Lung (tissue), 12 donors: ENCODE results near the gene FKRP. TPM values are rescaled to one million over a fixed set of nuclear protein-coding genes. Genes with fewer than 3 reads are reported as not detected.
"Not testable (repeated sequence)": the region's sequence is repeated elsewhere in the genome, so short reads cannot be mapped to it uniquely, and the experiment has no call there.

ENCODE experiments used
- ATAC-seq: fragments of 200-7000 bp; cut with Tn5 transposase; one replicate; pipeline ENCODE4 v1.9.1; 2020; ENCODE audit warnings: moderate number of reproducible peaks; ENCODE audit not compliant: insufficient read depth, low FRiP score
- DNase-seq, 3 donors: peaks; one replicate each; pipeline ENCODE4 v3.0.0-alpha.2; 2013 to 2017
- H3K27ac ChIP-seq, 2 donors: one replicate each; pipeline ENCODE4 v1.5.1; 2013; ENCODE audit warnings: mild to moderate bottlenecking in 2 of 2, moderate library complexity in 2 of 2, control low read depth in 1 of 2, inconsistent platforms in 1 of 2, low read depth in 1 of 2, low read length in 1 of 2
- H3K27me3 ChIP-seq, 3 donors: one replicate each; pipeline ENCODE4 v1.5.1; 2013; ENCODE audit warnings: low read length in 2 of 3; ENCODE audit not compliant: control insufficient read depth in 3 of 3, insufficient read depth in 3 of 3
- H3K36me3 ChIP-seq, 4 donors: one replicate each; pipeline ENCODE4 v1.5.1; 2013; ENCODE audit warnings: low read length in 4 of 4, mild to moderate bottlenecking in 1 of 4, moderate library complexity in 1 of 4; ENCODE audit not compliant: control insufficient read depth in 4 of 4, insufficient read depth in 4 of 4
- H3K4me1 ChIP-seq, 5 donors: one replicate each; pipeline ENCODE4 v1.5.1; 2013; ENCODE audit warnings: low read length in 5 of 5, mild to moderate bottlenecking in 2 of 5, moderate library complexity in 1 of 5; ENCODE audit not compliant: control insufficient read depth in 5 of 5, insufficient read depth in 5 of 5
- H3K4me3 ChIP-seq: one replicate; pipeline ENCODE4 v1.5.1; 2013; ENCODE audit warnings: mild to moderate bottlenecking, control low read depth, moderate library complexity
- H3K9ac ChIP-seq, 2 donors: one replicate each; pipeline ENCODE4 v1.5.1; 2013; ENCODE audit warnings: low read length in 2 of 2, control low read depth in 1 of 2; ENCODE audit not compliant: insufficient read depth in 1 of 2
- H3K9me3 ChIP-seq, 4 donors: one replicate each; pipeline ENCODE4 v1.5.1; 2013; ENCODE audit warnings: low read length in 3 of 4, mild to moderate bottlenecking in 1 of 4, moderate library complexity in 1 of 4; ENCODE audit not compliant: control insufficient read depth in 4 of 4, insufficient read depth in 3 of 4
- WGBS, 2 donors: extraction: QIAGEN DNeasy Blood & Tissue Kit; methylation state at CpG; one replicate each; pipeline ENCODE4 v1.1.7; 2013; 5-methylcytosine and 5-hydroxymethylcytosine counted together
- polyA plus RNA-seq, 2 donors: library from polyadenylated mRNA; stranded (reverse); fragments of 200-250 nt; gene quantifications; one replicate each; pipeline ENCODE4 v1.2.1, GENCODE V29; 2013
- total RNA-seq, 2 donors: library from RNA; depleted of rRNA in 1 of 2; stranded (reverse); fragments of >200 nt in 1 of 2; gene quantifications; one replicate each; pipeline ENCODE4 v1.2.1, GENCODE V29; 2014 to 2021
- TF ChIP-seq, protein P1 (sequence below): IDR thresholded peaks from 2 replicates; pipeline ENCODE4 v1.5.1; 2012; ENCODE audit warnings: mild to moderate bottlenecking; ENCODE audit errors: control extremely low read depth, extremely low read depth
- donor health status: control.
- donor health status: control.
- donor health status: Bipolar disorder and iron deficiency.
- donor health status: healthy.
- donor health status: DM: yes; HTN: yes; CAD: no.

The FKRP gene
- total and polyA plus RNA-seq, 4 donors: 10.8 to 23.9 (median 15.2) TPM

DNA sequence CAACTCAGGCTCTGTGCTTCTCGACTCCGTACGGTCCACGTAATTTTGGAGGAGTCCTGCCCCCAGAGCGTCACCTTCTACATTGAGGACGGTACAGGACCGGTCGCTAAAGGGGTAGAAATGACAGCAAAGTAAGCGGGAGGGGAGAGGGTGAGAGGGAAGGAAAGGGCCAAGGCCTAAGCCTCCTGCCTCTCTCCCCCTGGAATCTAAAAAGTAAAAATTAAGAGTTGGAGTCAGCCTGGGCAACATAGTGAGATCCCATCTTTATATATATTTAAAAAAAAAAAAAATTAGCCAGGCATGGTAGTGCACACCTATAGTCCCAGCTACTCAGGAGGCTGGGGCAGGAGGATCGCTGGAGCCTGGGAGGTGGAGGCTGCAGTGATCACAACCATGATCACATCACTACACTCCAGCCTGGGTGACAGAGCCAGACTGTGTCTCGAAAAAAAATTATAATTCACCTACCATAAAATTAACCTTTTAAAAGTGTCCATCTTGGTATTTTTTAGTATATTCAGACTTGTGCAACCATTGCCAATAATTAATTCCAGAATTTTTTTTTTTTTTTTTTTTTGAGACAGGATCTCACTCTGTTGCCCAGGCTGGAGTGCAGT lies 29.9 kb downstream of the FKRP start:
- H3K36me3 ChIP-seq: peaks cover 0 to 47% (median 32%) of the 10 kb centered on the region in 4 donors
- H3K9me3 ChIP-seq: no peaks in the 10 kb centered on the region
- no peak for ATAC-seq
- H3K9ac ChIP-seq: no peak overlapping the region
- TF ChIP-seq, protein P1, sequence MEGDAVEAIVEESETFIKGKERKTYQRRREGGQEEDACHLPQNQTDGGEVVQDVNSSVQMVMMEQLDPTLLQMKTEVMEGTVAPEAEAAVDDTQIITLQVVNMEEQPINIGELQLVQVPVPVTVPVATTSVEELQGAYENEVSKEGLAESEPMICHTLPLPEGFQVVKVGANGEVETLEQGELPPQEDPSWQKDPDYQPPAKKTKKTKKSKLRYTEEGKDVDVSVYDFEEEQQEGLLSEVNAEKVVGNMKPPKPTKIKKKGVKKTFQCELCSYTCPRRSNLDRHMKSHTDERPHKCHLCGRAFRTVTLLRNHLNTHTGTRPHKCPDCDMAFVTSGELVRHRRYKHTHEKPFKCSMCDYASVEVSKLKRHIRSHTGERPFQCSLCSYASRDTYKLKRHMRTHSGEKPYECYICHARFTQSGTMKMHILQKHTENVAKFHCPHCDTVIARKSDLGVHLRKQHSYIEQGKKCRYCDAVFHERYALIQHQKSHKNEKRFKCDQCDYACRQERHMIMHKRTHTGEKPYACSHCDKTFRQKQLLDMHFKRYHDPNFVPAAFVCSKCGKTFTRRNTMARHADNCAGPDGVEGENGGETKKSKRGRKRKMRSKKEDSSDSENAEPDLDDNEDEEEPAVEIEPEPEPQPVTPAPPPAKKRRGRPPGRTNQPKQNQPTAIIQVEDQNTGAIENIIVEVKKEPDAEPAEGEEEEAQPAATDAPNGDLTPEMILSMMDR: no peak
- H3K27me3 ChIP-seq: no peaks in the 10 kb centered on the region
- H3K4me1 ChIP-seq: no peaks in the 10 kb centered on the region
- no peak overlapping the region for H3K4me3 ChIP-seq
- DNase-seq: no peak
- no peak overlapping the region for H3K27ac ChIP-seq
- WGBS, 2 donors: 92 to 97% methylated on average over 11 of the region's 11 CpGs

GRCh38 chr19:46776927-46777911 lies 31.4 kb downstream of the FKRP start:
- no peaks in the 10 kb centered on the region for H3K27me3 ChIP-seq
- no peak for ATAC-seq
- H3K9ac ChIP-seq: no peak overlapping the region
- H3K4me3 ChIP-seq: no peak overlapping the region
- WGBS, 2 donors: 97 to 99% methylated on average over 33 of the region's 33 CpGs
- H3K4me1 ChIP-seq: no peaks in the 10 kb centered on the region
- H3K27ac ChIP-seq: peak overlapping the region in 1 of 2 donors; percentile 33
- TF ChIP-seq, protein P1: no peak
- DNase-seq: no peak
- H3K9me3 ChIP-seq: no peaks in the 10 kb centered on the region
- H3K36me3 ChIP-seq: peaks cover 0 to 54% (median 40%) of the 10 kb centered on the region in 4 donors

- DNase-seq, H3K4me3 ChIP-seq, H3K9ac ChIP-seq, H3K27me3 ChIP-seq, H3K9me3 ChIP-seq, H3K4me1 ChIP-seq, ATAC-seq, H3K27ac ChIP-seq: not testable (repeated sequence)
- 86 to 87% methylated on average over 12 of the region's 12 CpGs for WGBS, 2 donors
- H3K36me3 ChIP-seq: peaks cover 0 to 62% (median 48%) of the 10 kb centered on the region in 4 donors
Measured at GRCh38 chr19:46777956-46778645, 32.2 kb downstream of the FKRP start.
